Measurements from ENCODE around the gene SSUH2.
"Not testable (repeated sequence)": the region's sequence is repeated elsewhere in the genome, so short reads cannot be mapped to it uniquely, and the experiment has no call there.

The SSUH2 gene

GRCh38 chr3:8657804-8658305, 13.3 kb upstream of the SSUH2 start:
- no peak overlapping the region for H3K4me3 ChIP-seq (ENCODE audit: low read depth, low read length)
- no peak for TF ChIP-seq CTCF (IDR thresholded peaks at IDR 0.05; ENCODE audit: insufficient read depth, low read length, missing control alignments)
- CTCF ChIA-PET = interaction anchor here (1.3 kb wide), 1 partner anchor 10 kb away, joined by 4 read pairs; no protein-coding TSS in a partner anchor
- POLR2A ChIA-PET = no interaction called here
- no peak for DNase-seq (ENCODE audit: low read depth, low spot score)

GRCh38 chr3:8656240-8656639, 11.6 kb upstream of the SSUH2 start:
- no peak for DNase-seq (ENCODE audit: low read depth, low spot score)
- ChIA-PET CTCF (interaction anchor here (1.2 kb wide), 1 partner anchor 114 kb away, joined by 3 read pairs; no protein-coding TSS in a partner anchor), POLR2A (no interaction called here)
- no peak overlapping the region for H3K4me3 ChIP-seq (ENCODE audit: low read depth, low read length)
- no peak for TF ChIP-seq CTCF (IDR thresholded peaks at IDR 0.05; ENCODE audit: insufficient read depth, low read length, missing control alignments)

- POLR2A ChIA-PET = no interaction called here
- TF ChIP-seq CTCF (IDR thresholded peaks at IDR 0.05; ENCODE audit: insufficient read depth, low read length, missing control alignments) = no peak
- DNase-seq (ENCODE audit: low read depth, low spot score) = no peak
- CTCF ChIA-PET = no interaction called here
- H3K4me3 ChIP-seq (ENCODE audit: low read depth, low read length) = no peak overlapping the region
These were observed 10.8 kb upstream of the SSUH2 start for GRCh38 chr3:8655387-8655835.

- CTCF ChIA-PET = not testable (repeated sequence)
These were observed 10.2 kb upstream of the SSUH2 start for GRCh38 chr3:8654572-8655329.

GRCh38 chr3:8653800-8654408, 9.3 kb upstream of the SSUH2 start:
- no peak overlapping the region for H3K4me3 ChIP-seq (ENCODE audit: low read depth, low read length)
- TF ChIP-seq CTCF (IDR thresholded peaks at IDR 0.05; ENCODE audit: insufficient read depth, low read length, missing control alignments) = no peak
- ChIA-PET POLR2A (no interaction called here), CTCF (no interaction called here)
- no peak for DNase-seq (ENCODE audit: low read depth, low spot score)

More at GRCh38 chr3:8654572-8655329, 10.2 kb upstream of the SSUH2 start:
- POLR2A ChIA-PET; H3K4me3 ChIP-seq (ENCODE audit: low read depth, low read length); DNase-seq (ENCODE audit: low read depth, low spot score): not testable (repeated sequence)

- H3K4me3 ChIP-seq (ENCODE audit: low read depth, low read length) = no peak overlapping the region
- TF ChIP-seq CTCF (IDR thresholded peaks at IDR 0.05; ENCODE audit: insufficient read depth, low read length, missing control alignments) = no peak
- DNase-seq (ENCODE audit: low read depth, low spot score) = no peak
- POLR2A ChIA-PET = no interaction called here
- CTCF ChIA-PET = interaction anchor here (0.6 to 3.5 kb wide), 2 partner anchors 12 to 956 kb away, joined by 3 to 17 read pairs; no protein-coding TSS in a partner anchor
These were observed 7.9 kb upstream of the SSUH2 start for GRCh38 chr3:8652324-8652987.

All from AG04449 (cell line).